Cardiac septum (tissue), 1 donor: ENCODE data around the gene PHETA2. TPM values are rescaled to one million over a fixed set of nuclear protein-coding genes. Genes with fewer than 3 reads are reported as not detected.

Experiments
- total RNA-seq: library from RNA; stranded (reverse); fragmentation: NEBNext Ultra II Directional; extraction: Animal tissue kit (Norgen Biotek cat#: 25700); gene quantifications from one replicate; pipeline ENCODE4 v1.2.1, GENCODE V29; 2021
- donor health status: DM: no; HTN: no; CAD: no.

PHETA2 gene
- total RNA-seq, 1 donor from 2014 or later: 4.5 TPM

Other genes with a start within 250 kb of the PHETA2 start
- 105 TPM for gene SREBF2, start 241.1 kb upstream of the PHETA2 start, total RNA-seq
- not detected for gene SHISA8, start 159.2 kb upstream of the PHETA2 start, total RNA-seq
- gene TNFRSF13C, start 147.4 kb upstream of the PHETA2 start, total RNA-seq: 0.08 TPM
- 0.24 TPM for gene CENPM, start 127.1 kb upstream of the PHETA2 start, total RNA-seq
- not detected for gene SEPTIN3, start 104.8 kb upstream of the PHETA2 start, total RNA-seq
- gene WBP2NL, start 75.5 kb upstream of the PHETA2 start, total RNA-seq: 0.73 TPM
- gene NAGA, start 3.4 kb upstream of the PHETA2 start, total RNA-seq: 11.2 TPM
- gene SMDT1, start 5.5 kb downstream of the PHETA2 start, total RNA-seq: 123 TPM
- 183 TPM for gene NDUFA6, start 16.5 kb downstream of the PHETA2 start, total RNA-seq
- 0.35 TPM for gene CYP2D6, start 56.6 kb downstream of the PHETA2 start, total RNA-seq
- 15.3 TPM for gene TCF20, start 196.4 kb downstream of the PHETA2 start, total RNA-seq